GM23338 (cell line): ENCODE data around the gene IFNL1.

ENCODE experiments used
- EZH2 ChIP-seq: fragments of 200-600 bp; sonication (generic); IDR thresholded peaks from one replicate; pipeline ENCODE4 v1.8.0; 2017; ENCODE audit warnings: antibody characterized with exemption, mild to moderate bottlenecking, low read depth; ENCODE audit not compliant: unreplicated experiment
- EZH2phosphoT487 ChIP-seq: fragments of 200-600 bp; sonication (generic); IDR thresholded peaks from one replicate; pipeline ENCODE4 v1.8.1; 2018; ENCODE audit warnings: antibody characterized with exemption; ENCODE audit not compliant: unreplicated experiment
- JUNB ChIP-seq: IDR thresholded peaks from one replicate; pipeline ENCODE4 v1.6.1; 2016; ENCODE audit warnings: antibody characterized with exemption; ENCODE audit not compliant: unreplicated experiment
- POLR2AphosphoS5 ChIP-seq: IDR thresholded peaks from 2 replicates; pipeline ENCODE4 v1.6.1; 2016; ENCODE audit warnings: antibody characterized with exemption, low read depth
- REST ChIP-seq: IDR thresholded peaks from one replicate; pipeline ENCODE4 v1.6.1; 2018; ENCODE audit warnings: antibody characterized with exemption; ENCODE audit not compliant: unreplicated experiment
- STAT1 ChIP-seq: IDR thresholded peaks from one replicate; pipeline ENCODE4 v1.6.1; 2016; ENCODE audit warnings: antibody characterized with exemption; ENCODE audit not compliant: unreplicated experiment
- ZNF114 ChIP-seq: fragments of 250-450 bp; sonication (Bioruptor Pico); IDR thresholded peaks from 2 replicates; pipeline ENCODE4 v1.5.0; 2020; ENCODE audit warnings: mild to moderate bottlenecking, moderate library complexity
- ZNF331 ChIP-seq: fragments of 250-450 bp; sonication (Bioruptor Pico); IDR thresholded peaks from 2 replicates; pipeline ENCODE4 v1.5.0; 2020; ENCODE audit warnings: low read depth, mild to moderate bottlenecking, moderate library complexity
- TF ChIP-seq, protein P1 (sequence below), 2 experiments: fragments of 200-600 bp in 1 of 2; sonication (generic) in 1 of 2; conservative IDR thresholded peaks; 2 replicates each; pipeline versions ENCODE4 v1.5.1 to v1.6.1; 2016 to 2017; ENCODE audit warnings: antibody characterized with exemption in 2 of 2, low read depth in 2 of 2, mild to moderate bottlenecking in 2 of 2, moderate library complexity in 1 of 2
- TF ChIP-seq, protein P2 (sequence below): fragments of 250-450 bp; sonication (Bioruptor Pico); IDR thresholded peaks from 2 replicates; pipeline ENCODE4 v1.5.0; 2020; ENCODE audit warnings: mild to moderate bottlenecking, moderate library complexity

- TF ChIP-seq, protein P1, sequence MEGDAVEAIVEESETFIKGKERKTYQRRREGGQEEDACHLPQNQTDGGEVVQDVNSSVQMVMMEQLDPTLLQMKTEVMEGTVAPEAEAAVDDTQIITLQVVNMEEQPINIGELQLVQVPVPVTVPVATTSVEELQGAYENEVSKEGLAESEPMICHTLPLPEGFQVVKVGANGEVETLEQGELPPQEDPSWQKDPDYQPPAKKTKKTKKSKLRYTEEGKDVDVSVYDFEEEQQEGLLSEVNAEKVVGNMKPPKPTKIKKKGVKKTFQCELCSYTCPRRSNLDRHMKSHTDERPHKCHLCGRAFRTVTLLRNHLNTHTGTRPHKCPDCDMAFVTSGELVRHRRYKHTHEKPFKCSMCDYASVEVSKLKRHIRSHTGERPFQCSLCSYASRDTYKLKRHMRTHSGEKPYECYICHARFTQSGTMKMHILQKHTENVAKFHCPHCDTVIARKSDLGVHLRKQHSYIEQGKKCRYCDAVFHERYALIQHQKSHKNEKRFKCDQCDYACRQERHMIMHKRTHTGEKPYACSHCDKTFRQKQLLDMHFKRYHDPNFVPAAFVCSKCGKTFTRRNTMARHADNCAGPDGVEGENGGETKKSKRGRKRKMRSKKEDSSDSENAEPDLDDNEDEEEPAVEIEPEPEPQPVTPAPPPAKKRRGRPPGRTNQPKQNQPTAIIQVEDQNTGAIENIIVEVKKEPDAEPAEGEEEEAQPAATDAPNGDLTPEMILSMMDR (conservative IDR thresholded peaks at IDR 0.05; ENCODE audit: low read depth in 2 of 2), result no peak
- no peak for TF ChIP-seq REST
- no peak for TF ChIP-seq JUNB
- no peak for TF ChIP-seq EZH2phosphoT487
- TF ChIP-seq, protein P2, sequence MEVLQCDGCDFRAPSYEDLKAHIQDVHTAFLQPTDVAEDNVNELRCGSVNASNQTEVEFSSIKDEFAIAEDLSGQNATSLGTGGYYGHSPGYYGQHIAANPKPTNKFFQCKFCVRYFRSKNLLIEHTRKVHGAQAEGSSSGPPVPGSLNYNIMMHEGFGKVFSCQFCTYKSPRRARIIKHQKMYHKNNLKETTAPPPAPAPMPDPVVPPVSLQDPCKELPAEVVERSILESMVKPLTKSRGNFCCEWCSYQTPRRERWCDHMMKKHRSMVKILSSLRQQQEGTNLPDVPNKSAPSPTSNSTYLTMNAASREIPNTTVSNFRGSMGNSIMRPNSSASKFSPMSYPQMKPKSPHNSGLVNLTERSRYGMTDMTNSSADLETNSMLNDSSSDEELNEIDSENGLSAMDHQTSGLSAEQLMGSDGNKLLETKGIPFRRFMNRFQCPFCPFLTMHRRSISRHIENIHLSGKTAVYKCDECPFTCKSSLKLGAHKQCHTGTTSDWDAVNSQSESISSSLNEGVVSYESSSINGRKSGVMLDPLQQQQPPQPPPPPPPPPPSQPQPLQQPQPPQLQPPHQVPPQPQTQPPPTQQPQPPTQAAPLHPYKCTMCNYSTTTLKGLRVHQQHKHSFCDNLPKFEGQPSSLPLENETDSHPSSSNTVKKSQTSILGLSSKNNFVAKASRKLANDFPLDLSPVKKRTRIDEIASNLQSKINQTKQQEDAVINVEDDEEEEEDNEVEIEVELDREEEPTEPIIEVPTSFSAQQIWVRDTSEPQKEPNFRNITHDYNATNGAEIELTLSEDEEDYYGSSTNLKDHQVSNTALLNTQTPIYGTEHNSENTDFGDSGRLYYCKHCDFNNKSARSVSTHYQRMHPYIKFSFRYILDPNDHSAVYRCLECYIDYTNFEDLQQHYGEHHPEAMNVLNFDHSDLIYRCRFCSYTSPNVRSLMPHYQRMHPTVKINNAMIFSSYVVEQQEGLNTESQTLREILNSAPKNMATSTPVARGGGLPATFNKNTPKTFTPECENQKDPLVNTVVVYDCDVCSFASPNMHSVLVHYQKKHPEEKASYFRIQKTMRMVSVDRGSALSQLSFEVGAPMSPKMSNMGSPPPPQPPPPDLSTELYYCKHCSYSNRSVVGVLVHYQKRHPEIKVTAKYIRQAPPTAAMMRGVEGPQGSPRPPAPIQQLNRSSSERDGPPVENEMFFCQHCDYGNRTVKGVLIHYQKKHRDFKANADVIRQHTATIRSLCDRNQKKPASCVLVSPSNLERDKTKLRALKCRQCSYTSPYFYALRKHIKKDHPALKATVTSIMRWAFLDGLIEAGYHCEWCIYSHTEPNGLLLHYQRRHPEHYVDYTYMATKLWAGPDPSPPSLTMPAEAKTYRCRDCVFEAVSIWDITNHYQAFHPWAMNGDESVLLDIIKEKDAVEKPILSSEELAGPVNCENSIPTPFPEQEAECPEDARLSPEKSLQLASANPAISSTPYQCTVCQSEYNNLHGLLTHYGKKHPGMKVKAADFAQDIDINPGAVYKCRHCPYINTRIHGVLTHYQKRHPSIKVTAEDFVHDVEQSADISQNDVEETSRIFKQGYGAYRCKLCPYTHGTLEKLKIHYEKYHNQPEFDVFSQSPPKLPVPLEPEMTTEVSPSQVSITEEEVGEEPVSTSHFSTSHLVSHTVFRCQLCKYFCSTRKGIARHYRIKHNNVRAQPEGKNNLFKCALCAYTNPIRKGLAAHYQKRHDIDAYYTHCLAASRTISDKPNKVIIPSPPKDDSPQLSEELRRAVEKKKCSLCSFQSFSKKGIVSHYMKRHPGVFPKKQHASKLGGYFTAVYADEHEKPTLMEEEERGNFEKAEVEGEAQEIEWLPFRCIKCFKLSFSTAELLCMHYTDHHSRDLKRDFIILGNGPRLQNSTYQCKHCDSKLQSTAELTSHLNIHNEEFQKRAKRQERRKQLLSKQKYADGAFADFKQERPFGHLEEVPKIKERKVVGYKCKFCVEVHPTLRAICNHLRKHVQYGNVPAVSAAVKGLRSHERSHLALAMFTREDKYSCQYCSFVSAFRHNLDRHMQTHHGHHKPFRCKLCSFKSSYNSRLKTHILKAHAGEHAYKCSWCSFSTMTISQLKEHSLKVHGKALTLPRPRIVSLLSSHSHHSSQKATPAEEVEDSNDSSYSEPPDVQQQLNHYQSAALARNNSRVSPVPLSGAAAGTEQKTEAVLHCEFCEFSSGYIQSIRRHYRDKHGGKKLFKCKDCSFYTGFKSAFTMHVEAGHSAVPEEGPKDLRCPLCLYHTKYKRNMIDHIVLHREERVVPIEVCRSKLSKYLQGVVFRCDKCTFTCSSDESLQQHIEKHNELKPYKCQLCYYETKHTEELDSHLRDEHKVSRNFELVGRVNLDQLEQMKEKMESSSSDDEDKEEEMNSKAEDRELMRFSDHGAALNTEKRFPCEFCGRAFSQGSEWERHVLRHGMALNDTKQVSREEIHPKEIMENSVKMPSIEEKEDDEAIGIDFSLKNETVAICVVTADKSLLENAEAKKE (CRISPR knock-in tag), result no peak
- TF ChIP-seq ZNF331 (CRISPR knock-in tag), result no peak
- TF ChIP-seq EZH2, result no peak
- no peak for TF ChIP-seq POLR2AphosphoS5
- no peak for TF ChIP-seq STAT1
- no peak for TF ChIP-seq ZNF114
These were observed 5.4 kb downstream of the IFNL1 start for GRCh38 chr19:39301562-39301961.
